ENCODE results near the gene TCAF1. TPM values are rescaled to one million over a fixed set of nuclear protein-coding genes. Genes with fewer than 3 reads are reported as not detected.

Gene TCAF1
- total RNA-seq, 4 donors from 2014 or later, result 32.7 to 61.2 (median 44.4) TPM

DNA sequence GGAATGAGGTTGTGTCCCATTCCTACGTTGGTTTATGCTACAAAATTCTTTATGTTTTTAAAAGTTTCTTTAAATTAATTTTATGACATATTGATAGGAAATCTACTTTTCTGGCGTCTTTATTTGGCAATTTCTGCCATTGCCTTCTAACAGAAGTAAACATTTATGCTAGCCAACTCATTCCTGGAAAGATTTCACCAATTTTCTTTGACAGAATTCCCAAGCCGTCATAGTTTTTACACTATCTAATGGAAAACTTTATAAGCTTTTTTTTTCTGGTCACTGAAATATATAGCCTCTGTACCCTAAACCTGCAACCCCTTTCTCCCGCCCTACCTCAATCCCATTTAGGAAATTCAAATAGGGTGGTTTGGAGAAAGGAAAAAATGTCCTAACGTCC, 6.1 kb upstream of the TCAF1 start:
- Histone ChIP-seq H3K27ac (no peak overlapping the region), H3K27me3 (no peaks in the 10 kb centered on the region)
- 62 to 69% methylated on average over 5 of the region's 5 CpGs for WGBS, 2 donors

DNA sequence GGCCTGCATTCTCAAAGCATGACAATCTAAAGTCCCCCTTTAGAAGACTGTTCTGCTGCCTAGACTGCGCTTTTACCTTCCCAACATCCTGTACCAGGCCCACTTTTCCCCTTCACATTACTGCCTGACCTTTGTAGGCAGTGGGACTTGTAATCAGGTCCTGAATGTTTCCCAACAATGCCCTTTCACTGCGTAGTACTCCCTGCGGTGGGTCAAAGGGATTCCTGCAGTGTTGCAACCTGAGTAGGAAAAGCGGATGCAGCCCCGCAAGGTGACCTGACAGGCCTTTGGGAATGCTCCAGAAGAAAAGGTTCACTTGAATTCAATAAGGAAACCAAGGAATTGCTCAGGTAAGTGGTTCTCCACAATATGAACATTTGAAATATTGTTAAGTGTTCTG, 4.9 kb upstream of the TCAF1 start:
- TF ChIP-seq, protein P1, sequence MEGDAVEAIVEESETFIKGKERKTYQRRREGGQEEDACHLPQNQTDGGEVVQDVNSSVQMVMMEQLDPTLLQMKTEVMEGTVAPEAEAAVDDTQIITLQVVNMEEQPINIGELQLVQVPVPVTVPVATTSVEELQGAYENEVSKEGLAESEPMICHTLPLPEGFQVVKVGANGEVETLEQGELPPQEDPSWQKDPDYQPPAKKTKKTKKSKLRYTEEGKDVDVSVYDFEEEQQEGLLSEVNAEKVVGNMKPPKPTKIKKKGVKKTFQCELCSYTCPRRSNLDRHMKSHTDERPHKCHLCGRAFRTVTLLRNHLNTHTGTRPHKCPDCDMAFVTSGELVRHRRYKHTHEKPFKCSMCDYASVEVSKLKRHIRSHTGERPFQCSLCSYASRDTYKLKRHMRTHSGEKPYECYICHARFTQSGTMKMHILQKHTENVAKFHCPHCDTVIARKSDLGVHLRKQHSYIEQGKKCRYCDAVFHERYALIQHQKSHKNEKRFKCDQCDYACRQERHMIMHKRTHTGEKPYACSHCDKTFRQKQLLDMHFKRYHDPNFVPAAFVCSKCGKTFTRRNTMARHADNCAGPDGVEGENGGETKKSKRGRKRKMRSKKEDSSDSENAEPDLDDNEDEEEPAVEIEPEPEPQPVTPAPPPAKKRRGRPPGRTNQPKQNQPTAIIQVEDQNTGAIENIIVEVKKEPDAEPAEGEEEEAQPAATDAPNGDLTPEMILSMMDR (IDR thresholded peaks at IDR 0.05), result no peak
- TF ChIP-seq POLR2A (IDR thresholded peaks at IDR 0.05), result no peak
- no peak for TF ChIP-seq EP300 (IDR thresholded peaks at IDR 0.05)
- H3K27ac ChIP-seq, result no peak overlapping the region
- no peak overlapping the region for H3K4me3 ChIP-seq
- no peaks in the 10 kb centered on the region for H3K9me3 ChIP-seq
- H3K4me1 ChIP-seq, result peaks cover 0 to 11% (median 1%) of the 10 kb centered on the region in 4 donors
- H3K36me3 ChIP-seq, result no peaks in the 10 kb centered on the region
- no peaks in the 10 kb centered on the region for H3K27me3 ChIP-seq
- 87 to 89% methylated on average over 5 of the region's 5 CpGs for WGBS, 2 donors
- no peak for DNase-seq (ENCODE audit: low spot score in 2 of 2)

More for the DNA sequence above, 6.1 kb upstream of the TCAF1 start:
- Histone ChIP-seq H3K4me1 (peaks cover 0 to 6% (median 0%) of the 10 kb centered on the region in 4 donors), H3K36me3 (no peaks in the 10 kb centered on the region), H3K9me3 (no peaks in the 10 kb centered on the region), H3K4me3 (no peak overlapping the region)
- no peak for DNase-seq (ENCODE audit: low spot score in 2 of 2)
- TF ChIP-seq POLR2A (IDR thresholded peaks at IDR 0.05) (no peak), EP300 (IDR thresholded peaks at IDR 0.05) (no peak)
- TF ChIP-seq, protein P1 (IDR thresholded peaks at IDR 0.05), result no peak

DNA sequence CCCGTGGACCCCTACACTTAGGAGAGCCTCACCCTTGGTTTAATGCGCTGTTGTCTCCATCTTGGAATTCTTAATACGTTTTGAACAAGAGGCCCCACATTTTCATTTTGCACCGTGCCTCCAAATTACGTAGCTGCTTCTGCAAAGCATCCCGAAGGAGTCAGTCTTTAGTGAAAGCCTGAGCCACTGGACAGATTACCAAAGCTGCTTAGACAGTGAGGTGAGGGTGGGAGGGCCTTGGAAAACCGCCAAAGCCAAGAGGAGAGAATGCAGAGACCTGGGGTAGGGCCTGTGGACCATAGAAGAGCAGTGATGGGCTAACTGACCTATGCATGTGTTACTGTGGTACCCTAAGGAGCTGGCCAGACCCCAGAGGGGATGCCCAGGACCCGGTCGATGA, 4.2 kb upstream of the TCAF1 start:
- H3K36me3 ChIP-seq, result no peaks in the 10 kb centered on the region
- no peak overlapping the region for H3K4me3 ChIP-seq
- no peak overlapping the region for H3K27ac ChIP-seq
- H3K4me1 ChIP-seq, result peaks cover 0 to 13% (median 1%) of the 10 kb centered on the region in 4 donors
- TF ChIP-seq, protein P1 (IDR thresholded peaks at IDR 0.05), result no peak
- TF ChIP-seq EP300 (IDR thresholded peaks at IDR 0.05) (no peak), POLR2A (IDR thresholded peaks at IDR 0.05) (no peak)
- DNase-seq (ENCODE audit: low spot score in 2 of 2), result no peak
- 87 to 93% methylated on average over 9 of the region's 9 CpGs for WGBS, 2 donors
- no peaks in the 10 kb centered on the region for H3K27me3 ChIP-seq
- H3K9me3 ChIP-seq, result no peaks in the 10 kb centered on the region

DNA sequence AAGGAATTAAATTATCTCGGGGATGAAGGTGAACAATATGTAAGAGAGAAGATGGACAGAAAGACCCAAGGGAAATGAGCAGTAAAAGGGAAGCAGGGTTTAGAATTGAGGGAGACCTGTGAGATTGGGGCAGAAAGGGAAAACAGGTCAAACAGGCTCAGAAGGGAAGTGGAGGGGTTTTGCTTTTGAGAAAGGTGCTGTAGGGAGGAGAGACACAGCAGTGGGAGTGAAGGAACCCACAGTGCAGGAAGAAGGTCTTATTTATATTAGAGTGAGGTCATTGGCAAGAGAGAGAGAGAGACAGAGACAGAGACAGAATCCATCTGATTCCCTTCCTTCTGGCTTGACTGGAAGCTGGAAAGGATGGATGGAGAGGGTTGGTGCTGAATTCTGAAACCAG, 3.5 kb upstream of the TCAF1 start:
- H3K9me3 ChIP-seq, result no peaks in the 10 kb centered on the region
- H3K27me3 ChIP-seq, result no peaks in the 10 kb centered on the region
- peaks cover 0 to 19% (median 5%) of the 10 kb centered on the region in 4 donors for H3K4me1 ChIP-seq
- H3K27ac ChIP-seq, result no peak overlapping the region
- no peaks in the 10 kb centered on the region for H3K36me3 ChIP-seq
- 65 to 85% methylated on average over 1 of the region's 1 CpG for WGBS, 2 donors
- TF ChIP-seq EP300 (IDR thresholded peaks at IDR 0.05) (no peak), POLR2A (IDR thresholded peaks at IDR 0.05) (no peak)
- TF ChIP-seq, protein P1 (IDR thresholded peaks at IDR 0.05), result no peak
- no peak for DNase-seq (ENCODE audit: low spot score in 2 of 2)
- H3K4me3 ChIP-seq, result no peak overlapping the region

DNA sequence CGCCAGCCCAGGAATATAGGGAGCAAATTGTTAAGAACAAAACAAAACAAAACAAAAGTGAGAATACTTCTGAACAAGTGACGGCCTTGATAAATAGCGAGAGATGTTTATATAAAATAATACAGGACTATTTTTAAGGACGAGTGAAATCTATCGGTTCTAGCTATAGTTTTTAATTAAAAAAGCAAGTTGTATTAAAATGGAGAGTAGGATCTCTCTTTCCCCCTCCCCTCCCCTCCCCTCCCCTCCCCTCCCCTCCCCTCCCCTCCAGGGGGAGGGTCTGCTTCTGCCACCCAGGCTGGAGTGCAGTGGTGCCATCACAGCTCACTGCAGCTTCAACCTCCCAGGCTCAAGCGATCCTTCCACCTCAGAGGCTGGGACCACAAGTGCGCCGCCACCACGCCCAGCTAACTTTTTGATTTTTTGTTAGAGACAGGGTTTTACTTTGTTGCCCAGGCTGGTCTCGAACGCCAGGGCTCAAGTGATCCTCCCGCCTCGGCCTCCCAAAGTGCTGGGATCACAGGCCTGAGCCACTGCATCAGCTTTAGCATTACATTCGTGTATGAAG, 440 bp upstream of the TCAF1 start:
- TF ChIP-seq POLR2A (IDR thresholded peaks at IDR 0.05) (no peak), EP300 (IDR thresholded peaks at IDR 0.05) (no peak)
- TF ChIP-seq, protein P1 (IDR thresholded peaks at IDR 0.05), result no peak
- no peaks in the 10 kb centered on the region for H3K36me3 ChIP-seq
- peak overlapping the region; percentile 77 to 96 (median 93) for H3K27ac ChIP-seq
- no peaks in the 10 kb centered on the region for H3K27me3 ChIP-seq
- H3K4me1 ChIP-seq, result peaks cover 0 to 34% (median 15%) of the 10 kb centered on the region in 4 donors
- H3K9me3 ChIP-seq, result no peaks in the 10 kb centered on the region
- WGBS, 2 donors, result 62 to 69% methylated on average over 14 of the region's 14 CpGs
- no peak for DNase-seq (ENCODE audit: low spot score in 2 of 2)
- H3K4me3 ChIP-seq, result peak overlapping the region; percentile 68 to 97 (median 82)

Data from tibial nerve (tissue), 4 donors.